GM12864 (cell line): ENCODE results near the gene ELF5.

ENCODE experiments used
- DNase-seq: peaks from one replicate; pipeline ENCODE4 v3.0.0-alpha.2; 2011; ENCODE audit warnings: low read depth
- H3K4me3 ChIP-seq: 2 replicates; pipeline ENCODE4 v1.5.1; 2011; ENCODE audit warnings: mild to moderate bottlenecking, low read depth, low read length, control low read depth
- CTCF ChIP-seq: IDR thresholded peaks from 2 replicates; pipeline ENCODE4 v1.5.1; 2011; ENCODE audit warnings: low read depth, mild to moderate bottlenecking, moderate library complexity, low read length, control low read depth, inconsistent platforms; ENCODE audit errors: missing control alignments

ELF5 gene

DNA sequence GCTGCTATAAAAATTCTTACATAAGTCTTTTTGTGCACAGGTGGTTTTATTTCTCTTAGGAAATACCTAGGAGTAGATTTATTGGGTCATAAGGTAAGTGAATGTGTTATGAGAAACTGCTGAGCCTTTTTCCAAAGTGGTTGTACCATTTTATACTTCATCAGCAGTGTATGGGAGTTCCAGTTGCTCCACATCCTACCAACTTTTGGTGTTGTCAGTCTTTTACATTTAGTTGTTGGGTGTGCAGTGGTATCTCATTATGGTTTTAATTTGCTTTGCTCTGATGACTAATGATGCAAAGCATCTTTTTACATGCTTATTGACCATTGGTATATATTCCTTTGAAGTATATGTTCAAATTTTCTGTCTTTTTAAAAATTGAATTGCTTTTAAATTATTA, 71.8 kb downstream of the ELF5 start:
- no peak for DNase-seq
- no peak overlapping the region for H3K4me3 ChIP-seq
- no peak for TF ChIP-seq CTCF

DNA sequence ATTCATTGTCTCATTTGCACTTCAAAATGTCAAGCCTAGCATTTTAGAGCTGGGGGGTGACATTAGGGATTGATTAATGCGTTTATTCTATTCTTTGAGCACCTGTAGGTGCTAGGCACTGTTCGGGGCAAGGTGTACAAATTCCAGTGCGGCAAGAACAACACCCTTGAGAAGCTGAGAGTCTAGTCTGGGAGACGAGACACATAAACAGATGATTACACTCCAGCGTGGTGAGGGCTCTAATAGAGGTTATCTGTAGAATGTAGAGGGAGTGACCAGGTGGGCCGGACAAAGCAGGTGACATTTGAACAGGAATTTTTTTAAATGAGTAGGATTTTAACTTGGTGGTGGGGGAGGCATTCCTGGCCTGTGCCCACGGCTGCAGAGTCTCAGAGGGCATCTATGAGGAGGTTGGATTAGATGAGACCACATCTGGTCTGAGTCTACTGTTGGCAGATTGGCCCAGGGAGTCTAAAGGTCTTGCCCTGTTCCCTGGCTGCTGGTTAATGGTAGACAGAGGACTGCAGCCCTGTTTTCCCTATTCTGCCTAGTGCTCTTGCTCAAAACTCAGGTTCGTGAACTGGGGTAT, 73.9 kb downstream of the ELF5 start:
- no peak for DNase-seq
- peak overlapping the region; percentile 71 for H3K4me3 ChIP-seq
- no peak for TF ChIP-seq CTCF

DNA sequence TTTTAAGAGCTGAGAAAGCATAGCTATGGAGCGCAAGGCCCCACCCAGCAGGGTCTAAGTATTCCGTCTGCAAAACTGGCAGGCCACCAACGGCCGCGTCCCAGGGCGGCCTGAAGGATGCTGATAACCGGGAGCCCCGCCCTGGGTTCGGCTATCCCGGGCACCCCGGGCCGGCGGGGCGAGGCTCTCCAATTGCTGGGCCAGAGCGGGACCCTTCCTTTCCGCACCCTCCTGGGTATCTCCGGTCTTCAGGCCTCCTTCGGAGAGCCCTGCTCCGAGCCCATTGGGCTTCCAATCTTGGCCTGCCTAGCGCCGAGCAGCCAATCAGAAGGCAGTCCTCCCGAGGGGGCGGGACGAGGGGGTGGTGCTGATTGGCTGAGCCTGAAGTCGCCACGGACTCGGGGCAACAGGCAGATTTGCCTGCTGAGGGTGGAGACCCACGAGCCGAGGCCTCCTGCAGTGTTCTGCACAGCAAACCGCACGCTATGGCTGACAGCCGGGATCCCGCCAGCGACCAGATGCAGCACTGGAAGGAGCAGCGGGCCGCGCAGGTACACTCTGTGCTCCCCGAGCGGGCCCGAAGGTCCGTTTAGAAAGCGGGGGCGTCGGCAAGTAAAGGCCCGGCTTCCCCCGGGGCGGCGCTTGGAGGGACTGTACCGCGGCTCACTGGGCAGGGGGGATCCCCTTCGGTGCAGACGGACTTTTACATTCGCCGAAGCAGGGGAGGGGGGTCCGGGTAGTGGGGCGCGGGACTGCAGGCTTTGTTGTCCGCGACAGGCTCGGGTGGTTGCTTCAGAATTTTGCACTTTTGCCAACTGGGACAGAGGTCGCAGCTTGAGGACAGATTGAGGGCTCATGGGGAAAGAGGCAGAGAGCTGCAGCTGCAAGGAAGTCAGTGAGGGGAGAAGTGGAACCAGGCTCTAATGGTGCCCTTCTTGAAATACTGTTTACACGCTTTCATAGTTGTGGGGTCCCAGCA, 74.8 kb downstream of the ELF5 start, which contains the start of gene CAT:
Gene CAT (plus strand): TSS at position 406 of the 979 bp plus-strand sequence. CDS start 80 bp downstream, at position 486.
- peak within 1 kb of the TSS; percentile 71 for H3K4me3 ChIP-seq
- peak; percentile 94 for DNase-seq
- no peak for TF ChIP-seq CTCF

GRCh38 chr11:34437224-34438125, 76.1 kb downstream of the ELF5 start:
- DNase-seq: no peak
- no peak overlapping the region; the same call in 1 of the 2 replicates for H3K4me3 ChIP-seq
- TF ChIP-seq CTCF: no peak

GRCh38 chr11:34433899-34434298, 79.7 kb downstream of the ELF5 start:
- TF ChIP-seq CTCF: no peak
- no peak for DNase-seq
- H3K4me3 ChIP-seq: no peak overlapping the region

GRCh38 chr11:34432822-34433221, 80.8 kb downstream of the ELF5 start:
- TF ChIP-seq CTCF: no peak
- H3K4me3 ChIP-seq: no peak overlapping the region
- no peak for DNase-seq
